Trophoblast cell (in vitro differentiated cells and primary cell): ENCODE measurements around the gene DAAM2.

ENCODE experiments used
- DNase-seq, 2 donors: peaks; one replicate each; pipeline ENCODE4 v3.0.0-alpha.2; 2016
- H2AFZ ChIP-seq: 2 replicates; pipeline ENCODE4 v1.6.1; 2013; ENCODE audit warnings: low read length, moderate library complexity, mild to moderate bottlenecking; ENCODE audit not compliant: insufficient read depth, poor library complexity
- H2AK5ac ChIP-seq: 2 replicates; pipeline ENCODE4 v1.6.1; 2013; ENCODE audit warnings: mild to moderate bottlenecking, low read length
- H2BK120ac ChIP-seq: 2 replicates; pipeline ENCODE4 v1.6.1; 2013; ENCODE audit warnings: low read length, mild to moderate bottlenecking, moderate library complexity; ENCODE audit not compliant: insufficient read depth, poor library complexity
- H2BK12ac ChIP-seq: 2 replicates; pipeline ENCODE4 v1.6.1; 2013; ENCODE audit warnings: mild to moderate bottlenecking, low read length, moderate library complexity
- H2BK5ac ChIP-seq: 2 replicates; pipeline ENCODE4 v1.6.1; 2013; ENCODE audit warnings: low read length, low read depth, moderate library complexity, mild to moderate bottlenecking; ENCODE audit not compliant: poor library complexity
- H3K14ac ChIP-seq: 2 replicates; pipeline ENCODE4 v1.6.1; 2013; ENCODE audit warnings: mild to moderate bottlenecking, low read length
- H3K18ac ChIP-seq: 2 replicates; pipeline ENCODE4 v1.6.1; 2013; ENCODE audit warnings: mild to moderate bottlenecking, low read length
- H3K23ac ChIP-seq: 2 replicates; pipeline ENCODE4 v1.6.1; 2013; ENCODE audit warnings: low read length
- H3K27ac ChIP-seq: 2 replicates; pipeline ENCODE4 v1.5.1; 2013; ENCODE audit warnings: low read depth, mild to moderate bottlenecking, inconsistent platforms, low read length, moderate library complexity
- H3K27me3 ChIP-seq: 2 replicates; pipeline ENCODE4 v1.6.1; 2013; ENCODE audit warnings: inconsistent platforms, mild to moderate bottlenecking, low read length, moderate library complexity; ENCODE audit not compliant: insufficient read depth
- H3K36me3 ChIP-seq, 2 experiments: 1 replicate in 1 of 2; 2 replicates in 1 of 2; pipeline ENCODE4 v1.6.1; 2013; ENCODE audit warnings: low read length in 2 of 2, mild to moderate bottlenecking in 2 of 2, moderate library complexity in 1 of 2; ENCODE audit not compliant: insufficient read depth in 2 of 2, control insufficient read depth in 1 of 2
- H3K4ac ChIP-seq: 2 replicates; pipeline ENCODE4 v1.6.1; 2013; ENCODE audit warnings: low read depth, mild to moderate bottlenecking, low read length, moderate library complexity
- H3K4me1 ChIP-seq, 2 experiments: 1 replicate in 1 of 2; 2 replicates in 1 of 2; pipeline ENCODE4 v1.6.1; 2013; ENCODE audit warnings: low read length in 2 of 2, mild to moderate bottlenecking in 2 of 2, moderate library complexity in 1 of 2; ENCODE audit not compliant: insufficient read depth in 2 of 2, control insufficient read depth in 1 of 2
- H3K4me2 ChIP-seq: 2 replicates; pipeline ENCODE4 v1.6.1; 2013; ENCODE audit warnings: inconsistent platforms, mild to moderate bottlenecking, low read length, moderate library complexity
- H3K4me3 ChIP-seq: 2 replicates; pipeline ENCODE4 v1.5.1; 2013; ENCODE audit warnings: mild to moderate bottlenecking, low read depth, low read length, inconsistent platforms
- H3K79me1 ChIP-seq: one replicate; pipeline ENCODE4 v1.6.1; 2013; ENCODE audit warnings: low read length
- H3K79me2 ChIP-seq: 2 replicates; pipeline ENCODE4 v1.6.1; 2013; ENCODE audit warnings: low read length, mild to moderate bottlenecking; ENCODE audit not compliant: control insufficient read depth, insufficient read depth, poor library complexity
- H3K9ac ChIP-seq: 2 replicates; pipeline ENCODE4 v1.6.1; 2013; ENCODE audit warnings: mild to moderate bottlenecking, low read length
- H3K9me3 ChIP-seq: 2 replicates; pipeline ENCODE4 v1.6.1; 2013; ENCODE audit warnings: low read depth, mild to moderate bottlenecking, control low read depth, inconsistent platforms, low read length; ENCODE audit not compliant: insufficient read depth
- H4K12ac ChIP-seq: 2 replicates; pipeline ENCODE4 v1.6.1; 2013; ENCODE audit warnings: low read depth, mild to moderate bottlenecking, low read length, moderate library complexity
- H4K8ac ChIP-seq: 2 replicates; pipeline ENCODE4 v1.6.1; 2013; ENCODE audit warnings: low read depth, mild to moderate bottlenecking, low read length, moderate library complexity
- H4K91ac ChIP-seq: one replicate; pipeline ENCODE4 v1.6.1; 2013; ENCODE audit warnings: low read depth, mild to moderate bottlenecking, low read length, moderate library complexity
- WGBS: extraction: QIAGEN DNeasy Blood & Tissue Kit; methylation state at CpG from one replicate; pipeline ENCODE4 v1.1.7; 2013; ENCODE audit warnings: missing lambda C conversion rate; ENCODE audit not compliant: insufficient read length, insufficient coverage; ENCODE audit errors: extremely low coverage; 5-methylcytosine and 5-hydroxymethylcytosine counted together

The DAAM2 gene

DNA sequence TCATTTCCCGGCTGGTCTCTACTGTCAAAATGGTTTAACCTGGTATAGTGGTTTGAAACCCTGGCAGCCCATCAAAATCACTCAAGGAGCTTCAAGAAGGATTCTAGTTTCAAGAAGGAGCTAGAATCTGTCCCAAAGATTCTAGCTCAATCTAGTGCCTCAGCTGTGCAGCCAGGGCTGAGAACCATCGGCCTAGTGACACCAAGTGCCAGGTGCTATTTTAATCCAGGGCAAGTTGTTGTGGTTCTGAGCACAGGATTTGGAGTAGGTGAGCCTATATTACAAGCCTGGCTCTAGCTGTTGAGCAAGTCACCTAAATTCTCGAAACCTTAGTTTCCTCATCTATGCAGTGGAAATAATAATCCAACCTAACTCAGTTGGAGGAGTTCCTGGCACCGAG lies 138.4 kb downstream of the DAAM2 start:
- H3K18ac ChIP-seq: no peak overlapping the region
- WGBS: no CpG with 5 or more reads among the region's 4 CpGs
- no peak overlapping the region for H3K14ac ChIP-seq
- no peaks in the 10 kb centered on the region for H3K36me3 ChIP-seq
- H3K9me3 ChIP-seq: no peaks in the 10 kb centered on the region
- no peak overlapping the region for H2AFZ ChIP-seq
- no peak for DNase-seq
- H3K27ac ChIP-seq: no peak overlapping the region
- no peak overlapping the region for H3K4ac ChIP-seq
- no peak overlapping the region for H2BK5ac ChIP-seq
- H2AK5ac ChIP-seq: no peak overlapping the region
- no peak overlapping the region for H4K8ac ChIP-seq
- H3K4me1 ChIP-seq: peaks cover 4 to 6% of the 10 kb centered on the region in 2 experiments
- H3K4me3 ChIP-seq: no peak overlapping the region
- H3K23ac ChIP-seq: no peak overlapping the region
- H4K91ac ChIP-seq: no peak overlapping the region
- H3K27me3 ChIP-seq: no peaks in the 10 kb centered on the region
- H2BK120ac ChIP-seq: no peak overlapping the region
- no peak overlapping the region for H2BK12ac ChIP-seq
- no peak overlapping the region for H3K4me2 ChIP-seq
- H3K79me2 ChIP-seq: peaks cover 3% of the 10 kb centered on the region
- H4K12ac ChIP-seq: no peak overlapping the region
- no peaks in the 10 kb centered on the region for H3K79me1 ChIP-seq
- no peak overlapping the region for H3K9ac ChIP-seq

DNA sequence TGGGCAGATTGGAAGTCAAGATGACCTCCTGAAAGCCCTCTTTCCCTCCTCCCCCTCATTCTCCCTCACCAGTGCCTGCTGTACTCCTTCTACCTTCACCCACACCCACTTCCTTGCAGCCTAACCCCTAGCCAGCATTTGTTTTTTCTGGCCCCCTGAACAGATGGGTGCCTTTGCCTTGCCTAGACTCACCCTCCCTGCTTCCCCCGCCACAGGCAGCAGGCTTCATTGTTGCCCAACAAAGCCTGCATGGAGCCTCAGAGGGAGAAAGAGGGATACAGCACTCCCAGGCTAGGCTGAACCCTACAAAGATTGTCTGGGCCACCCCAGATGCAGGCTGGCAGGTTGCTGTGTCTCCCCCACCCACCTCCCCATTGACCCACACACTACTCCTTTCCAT lies 139.4 kb downstream of the DAAM2 start:
- no peaks in the 10 kb centered on the region for H3K9me3 ChIP-seq
- H3K18ac ChIP-seq: no peak overlapping the region
- no peak for DNase-seq
- peaks cover 4 to 6% of the 10 kb centered on the region in 2 experiments for H3K4me1 ChIP-seq
- H3K9ac ChIP-seq: no peak overlapping the region
- H3K27me3 ChIP-seq: no peaks in the 10 kb centered on the region
- no peak overlapping the region for H3K27ac ChIP-seq
- H3K4me2 ChIP-seq: no peak overlapping the region
- no peak overlapping the region for H3K4ac ChIP-seq
- no peak overlapping the region for H2AK5ac ChIP-seq
- no peak overlapping the region for H3K4me3 ChIP-seq
- no peak overlapping the region for H2BK5ac ChIP-seq
- no peak overlapping the region for H4K91ac ChIP-seq
- no peak overlapping the region for H3K14ac ChIP-seq
- no peak overlapping the region for H2BK120ac ChIP-seq
- H2AFZ ChIP-seq: no peak overlapping the region
- no CpG with 5 or more reads among the region's 1 CpG for WGBS
- H3K79me1 ChIP-seq: no peaks in the 10 kb centered on the region
- no peak overlapping the region for H4K12ac ChIP-seq
- no peak overlapping the region for H3K23ac ChIP-seq
- H4K8ac ChIP-seq: no peak overlapping the region
- peaks cover 3% of the 10 kb centered on the region for H3K79me2 ChIP-seq
- no peaks in the 10 kb centered on the region for H3K36me3 ChIP-seq
- no peak overlapping the region for H2BK12ac ChIP-seq

DNA sequence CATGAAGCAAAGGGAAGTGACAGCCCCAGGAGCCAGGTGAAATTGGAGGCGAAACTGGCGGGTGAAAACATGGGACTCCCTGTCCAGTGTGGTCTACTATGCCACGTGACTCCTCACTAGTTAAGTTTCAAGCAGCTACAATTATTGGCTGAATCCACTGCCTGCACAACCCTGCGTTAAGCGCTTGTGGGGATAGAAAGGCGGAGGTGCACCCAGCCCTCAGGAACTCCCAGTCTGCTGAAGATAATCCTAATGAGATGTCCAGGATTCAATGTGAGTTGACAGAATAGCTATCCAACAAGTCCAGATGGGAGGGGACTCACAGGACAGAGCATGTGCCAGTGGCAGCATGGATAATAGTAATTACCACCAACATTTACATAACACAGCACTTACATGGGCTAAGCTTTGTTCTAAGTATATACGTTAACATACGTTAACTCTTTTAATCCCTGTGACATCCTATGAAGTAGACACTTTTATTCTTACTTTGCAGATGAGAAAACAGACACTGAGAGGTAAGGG lies 140.3 kb downstream of the DAAM2 start:
- H2BK120ac ChIP-seq: no peak overlapping the region
- H3K4me2 ChIP-seq: no peak overlapping the region
- H2AK5ac ChIP-seq: no peak overlapping the region
- WGBS: no CpG with 5 or more reads among the region's 8 CpGs
- H3K4ac ChIP-seq: no peak overlapping the region
- H3K79me2 ChIP-seq: peaks cover 3% of the 10 kb centered on the region
- H3K18ac ChIP-seq: no peak overlapping the region
- no peak overlapping the region for H3K9ac ChIP-seq
- H3K36me3 ChIP-seq: no peaks in the 10 kb centered on the region
- H2AFZ ChIP-seq: no peak overlapping the region
- no peak overlapping the region for H3K23ac ChIP-seq
- H3K9me3 ChIP-seq: no peaks in the 10 kb centered on the region
- H4K8ac ChIP-seq: no peak overlapping the region
- H4K91ac ChIP-seq: no peak overlapping the region
- H3K79me1 ChIP-seq: no peaks in the 10 kb centered on the region
- H2BK12ac ChIP-seq: no peak overlapping the region
- no peak overlapping the region for H4K12ac ChIP-seq
- H3K27ac ChIP-seq: no peak overlapping the region
- DNase-seq: no peak
- no peaks in the 10 kb centered on the region for H3K27me3 ChIP-seq
- H3K14ac ChIP-seq: no peak overlapping the region
- H3K4me1 ChIP-seq: peaks cover 4 to 6% of the 10 kb centered on the region in 2 experiments
- no peak overlapping the region for H2BK5ac ChIP-seq
- H3K4me3 ChIP-seq: peak overlapping the region; percentile 32

DNA sequence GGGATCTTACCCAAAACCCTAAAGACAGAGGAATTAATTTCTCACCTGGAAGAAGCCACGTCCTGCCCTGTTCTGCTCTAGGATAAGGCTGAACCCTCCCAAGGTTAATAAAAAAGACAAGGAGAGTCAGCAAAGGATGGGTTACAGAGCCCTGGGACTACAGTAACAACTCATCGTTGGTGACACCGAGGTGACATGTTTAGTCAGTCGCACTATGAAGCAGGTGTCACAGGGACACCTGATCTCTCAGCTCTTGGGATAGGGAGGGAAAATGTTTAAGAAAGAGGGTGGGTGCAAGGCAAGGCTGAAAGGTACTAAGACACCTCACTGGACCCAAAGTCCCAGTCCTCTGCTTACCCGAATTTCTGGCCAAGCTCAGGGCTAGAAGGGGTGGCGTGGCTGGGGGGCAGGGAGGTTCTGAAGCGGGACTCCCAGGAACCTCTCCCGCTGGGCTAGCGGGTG lies 141.5 kb downstream of the DAAM2 start:
- H2AK5ac ChIP-seq: no peak overlapping the region
- H3K14ac ChIP-seq: peak overlapping the region; percentile 71
- H3K36me3 ChIP-seq: no peaks in the 10 kb centered on the region
- no peaks in the 10 kb centered on the region for H3K27me3 ChIP-seq
- no peak overlapping the region for H3K9ac ChIP-seq
- WGBS: no CpG with 5 or more reads among the region's 9 CpGs
- H3K4me1 ChIP-seq: peaks cover 4 to 6% of the 10 kb centered on the region in 2 experiments
- H2BK12ac ChIP-seq: no peak overlapping the region
- H2AFZ ChIP-seq: peak overlapping the region; percentile 96
- H3K79me2 ChIP-seq: peaks cover 3% of the 10 kb centered on the region
- no peak overlapping the region for H2BK5ac ChIP-seq
- peak overlapping the region; percentile 95 for H4K8ac ChIP-seq
- H3K23ac ChIP-seq: no peak overlapping the region
- H4K12ac ChIP-seq: peak overlapping the region; percentile 85
- peak overlapping the region; percentile 79 for H3K4me3 ChIP-seq
- H3K4ac ChIP-seq: no peak overlapping the region
- peak overlapping the region; percentile 54 for H3K18ac ChIP-seq
- no peak overlapping the region for H3K27ac ChIP-seq
- no peak overlapping the region for H4K91ac ChIP-seq
- DNase-seq: no peak
- peak overlapping the region; percentile 64 for H2BK120ac ChIP-seq
- no peaks in the 10 kb centered on the region for H3K9me3 ChIP-seq
- H3K79me1 ChIP-seq: no peaks in the 10 kb centered on the region
- peak overlapping the region; percentile 75 for H3K4me2 ChIP-seq
